NOMO-1 treated with dmso at 0.1 percent for 144 hours (cell line): ENCODE results near the gene PTGES.

Source experiments
- DNase-seq: peaks from one replicate; lab custom pipeline; 2025; ENCODE audit not compliant: unreplicated experiment; lab: John Stamatoyannopoulos, UW

PTGES gene

GRCh38 chr9:129720181-129720864, 32.5 kb downstream of the PTGES start:
- no peak for DNase-seq

- DNase-seq: no peak
Observed at GRCh38 chr9:129719135-129719534, 33.7 kb downstream of the PTGES start.

- DNase-seq: no peak
Observed at GRCh38 chr9:129718647-129719046, 34.2 kb downstream of the PTGES start.

GRCh38 chr9:129717991-129718390, 34.9 kb downstream of the PTGES start:
- no peak for DNase-seq

GRCh38 chr9:129716091-129716490, 36.8 kb downstream of the PTGES start:
- DNase-seq: no peak

GRCh38 chr9:129714511-129715061, 38.3 kb downstream of the PTGES start:
- DNase-seq: no peak

GRCh38 chr9:129713402-129713679, 39.5 kb downstream of the PTGES start:
- no peak for DNase-seq

- no peak for DNase-seq
Observed at GRCh38 chr9:129712634-129713401, 40.0 kb downstream of the PTGES start.

GRCh38 chr9:129710169-129710453, 42.7 kb downstream of the PTGES start:
- no peak for DNase-seq

GRCh38 chr9:129709438-129710168, 43.2 kb downstream of the PTGES start:
- DNase-seq: no peak

GRCh38 chr9:129708793-129709192, 44.0 kb downstream of the PTGES start:
- no peak for DNase-seq

- DNase-seq: no peak
Observed at GRCh38 chr9:129704807-129705206, 48.0 kb downstream of the PTGES start.

GRCh38 chr9:129703667-129704355, 49.0 kb downstream of the PTGES start:
- DNase-seq: no peak

- no peak for DNase-seq
Observed at GRCh38 chr9:129702589-129703520, 50.0 kb downstream of the PTGES start.

GRCh38 chr9:129701549-129701948, 51.3 kb downstream of the PTGES start:
- DNase-seq: no peak

GRCh38 chr9:129701054-129701453, 51.8 kb downstream of the PTGES start:
- DNase-seq: no peak

- DNase-seq: no peak
Observed at GRCh38 chr9:129698254-129698757, 54.5 kb downstream of the PTGES start.

- DNase-seq: no peak
Observed at GRCh38 chr9:129697656-129698253, 55.1 kb downstream of the PTGES start.

GRCh38 chr9:129696944-129697655, 55.7 kb downstream of the PTGES start:
- DNase-seq: no peak
